Caco-2 (cell line): ENCODE measurements around the gene NBL1. TPM values are rescaled to one million over a fixed set of nuclear protein-coding genes. Genes with fewer than 3 reads are reported as not detected.

Experiments
- BruUV-seq: library from RNA; stranded (reverse); fragments of 400-500 nt; replicated peaks from 2 replicates; lab custom pipeline; 2021; lab: Mats Ljungman, UMichigan
- CTCF ChIA-PET: fragments of 300-600 bp; sonication (Branson Sonifier 250); formaldehyde crosslinking; loops from one replicate; lab custom pipeline; 2022; ENCODE audit warnings: antibody characterized with exemption; lab: Charles Lee
- POLR2A ChIA-PET: fragments of 300-600 bp; sonication (Branson Sonifier 250); formaldehyde crosslinking; loops from one replicate; lab custom pipeline; 2022; ENCODE audit warnings: antibody characterized with exemption; lab: Charles Lee
- DNase-seq, 2 experiments: peaks; one replicate each; pipeline versions ENCODE4 v3.0.0 to v3.0.0-alpha.2; 2020 to 2022
- H3K27me3 ChIP-seq: replicated peaks from 2 replicates; pipeline ENCODE4 v1.6.0; 2011; ENCODE audit warnings: low read length; ENCODE audit not compliant: control insufficient read depth, insufficient read depth
- H3K36me3 ChIP-seq: 2 replicates; pipeline ENCODE4 v1.5.1; 2011; ENCODE audit warnings: low read length; ENCODE audit not compliant: control insufficient read depth, insufficient read depth
- H3K4me1 ChIP-seq: fragments of 250-450 bp; sonication (Bioruptor Pico); 2 replicates; pipeline ENCODE4 v1.5.1; 2020; ENCODE audit warnings: mild to moderate bottlenecking
- H3K4me3 ChIP-seq: 2 replicates; pipeline ENCODE4 v1.5.1; 2011; ENCODE audit warnings: low read depth, mild to moderate bottlenecking, control low read depth, low read length
- H3K9me3 ChIP-seq: fragments of 250-450 bp; sonication (Bioruptor Pico); 2 replicates; pipeline ENCODE4 v1.5.1; 2020; ENCODE audit warnings: mild to moderate bottlenecking, moderate library complexity
- H3K27ac Mint-ChIP-seq: one replicate; pipeline ENCODE4 v1.8.0; 2022; ENCODE audit warnings: mixed read lengths; ENCODE audit not compliant: unreplicated experiment
- H3K27me3 Mint-ChIP-seq: one replicate; pipeline ENCODE4 v1.8.0; 2022; ENCODE audit warnings: mixed read lengths; ENCODE audit not compliant: insufficient read depth, unreplicated experiment
- H3K36me3 Mint-ChIP-seq: one replicate; pipeline ENCODE4 v1.8.0; 2022; ENCODE audit warnings: mild to moderate bottlenecking, mixed read lengths; ENCODE audit not compliant: insufficient read depth, unreplicated experiment
- H3K4me1 Mint-ChIP-seq: one replicate; pipeline ENCODE4 v1.8.0; 2022; ENCODE audit warnings: low read depth, mixed read lengths; ENCODE audit not compliant: unreplicated experiment
- H3K4me3 Mint-ChIP-seq: one replicate; pipeline ENCODE4 v1.8.0; 2022; ENCODE audit warnings: mild to moderate bottlenecking, moderate library complexity, mixed read lengths; ENCODE audit not compliant: unreplicated experiment
- H3K9me3 Mint-ChIP-seq: one replicate; pipeline ENCODE4 v1.8.0; 2022; ENCODE audit warnings: mixed read lengths; ENCODE audit not compliant: unreplicated experiment
- CTCF ChIP-seq, 2 experiments: fragments of 200-600 bp in 1 of 2; IDR thresholded peaks; 1 replicate in 1 of 2; 2 replicates in 1 of 2; pipeline versions ENCODE4 v1.5.1 to v1.8.0; 2011 to 2022; ENCODE audit warnings: antibody characterized with exemption in 1 of 2, control low read depth in 1 of 2, inconsistent platforms in 1 of 2, low read depth in 1 of 2, low read length in 1 of 2, mild to moderate bottlenecking in 1 of 2, moderate library complexity in 1 of 2; ENCODE audit not compliant: insufficient read depth in 1 of 2, severe bottlenecking in 1 of 2, unreplicated experiment in 1 of 2
- intact Hi-C: fragments of 100-400 bp; cut with micrococcal nuclease; formaldehyde crosslinking; loops from one replicate; pipeline ENCODE4 v1.10.0; 2022; ENCODE audit not compliant: unreplicated experiment
- total RNA-seq: library from RNA; stranded (reverse); gene quantifications from 2 replicates; pipeline ENCODE4 v1.2.3, GENCODE V29; 2022

Gene NBL1
- total RNA-seq, 1 experiment from 2014 or later = 24.0 TPM

GRCh38 chr1:19656134-19656779, 12.1 kb downstream of the NBL1 start:
- intact Hi-C loops = no loop called here
- ChIA-PET CTCF (no interaction called here), POLR2A (no interaction called here)
- H3K9me3 ChIP-seq = no peaks in the 10 kb centered on the region
- H3K36me3 ChIP-seq = no peaks in the 10 kb centered on the region
- BruUV-seq = no TSS peak
- H3K4me3 ChIP-seq = no peak overlapping the region
- H3K36me3 Mint-ChIP-seq = no peaks in the 10 kb centered on the region
- H3K27me3 ChIP-seq = no peaks in the 10 kb centered on the region
- H3K4me1 ChIP-seq = no peaks in the 10 kb centered on the region
- no peak for TF ChIP-seq CTCF (IDR thresholded peaks at IDR 0.05; ENCODE audit: insufficient read depth in 1 of 2, low read depth in 1 of 2, low read length in 1 of 2, severe bottlenecking in 1 of 2, unreplicated experiment in 1 of 2)
- no peak for DNase-seq
- H3K27ac Mint-ChIP-seq = no peak overlapping the region
- peaks cover 6% of the 10 kb centered on the region for H3K4me1 Mint-ChIP-seq
- no peak overlapping the region for H3K4me3 Mint-ChIP-seq
- no peaks in the 10 kb centered on the region for H3K9me3 Mint-ChIP-seq
- no peaks in the 10 kb centered on the region for H3K27me3 Mint-ChIP-seq

GRCh38 chr1:19656780-19657466, 12.8 kb downstream of the NBL1 start:
- no peak overlapping the region for H3K4me3 Mint-ChIP-seq
- POLR2A ChIA-PET = no interaction called here
- no peak overlapping the region for H3K27ac Mint-ChIP-seq
- CTCF ChIA-PET = interaction anchor here (0.6 kb wide), 1 partner anchor 98 kb away, joined by 3 read pairs; no protein-coding TSS in a partner anchor
- no TSS peak for BruUV-seq
- no peaks in the 10 kb centered on the region for H3K27me3 Mint-ChIP-seq
- intact Hi-C loops = no loop called here
- no peaks in the 10 kb centered on the region for H3K9me3 Mint-ChIP-seq
- Histone ChIP-seq H3K36me3 (no peaks in the 10 kb centered on the region), H3K27me3 (no peaks in the 10 kb centered on the region), H3K9me3 (no peaks in the 10 kb centered on the region), H3K4me3 (no peak overlapping the region), H3K4me1 (no peaks in the 10 kb centered on the region)
- no peaks in the 10 kb centered on the region for H3K36me3 Mint-ChIP-seq
- DNase-seq = no peak
- H3K4me1 Mint-ChIP-seq = peaks cover 6% of the 10 kb centered on the region
- no peak for TF ChIP-seq CTCF (IDR thresholded peaks at IDR 0.05; ENCODE audit: insufficient read depth in 1 of 2, low read depth in 1 of 2, low read length in 1 of 2, severe bottlenecking in 1 of 2, unreplicated experiment in 1 of 2)

DNA sequence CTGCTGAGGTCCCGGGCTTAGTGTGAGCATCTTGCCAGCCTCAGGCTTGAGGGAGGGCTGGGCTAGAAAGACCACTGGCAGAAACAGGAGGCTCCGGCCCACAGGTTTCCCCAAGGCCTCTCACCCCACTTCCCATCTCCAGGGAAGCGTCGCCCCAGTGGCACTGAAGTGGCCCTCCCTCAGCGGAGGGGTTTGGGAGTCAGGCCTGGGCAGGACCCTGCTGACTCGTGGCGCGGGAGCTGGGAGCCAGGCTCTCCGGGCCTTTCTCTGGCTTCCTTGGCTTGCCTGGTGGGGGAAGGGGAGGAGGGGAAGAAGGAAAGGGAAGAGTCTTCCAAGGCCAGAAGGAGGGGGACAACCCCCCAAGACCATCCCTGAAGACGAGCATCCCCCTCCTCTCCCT, 13.4 kb downstream of the NBL1 start:
- Histone ChIP-seq H3K4me1 (no peaks in the 10 kb centered on the region), H3K4me3 (no peak overlapping the region), H3K27me3 (no peaks in the 10 kb centered on the region), H3K36me3 (no peaks in the 10 kb centered on the region), H3K9me3 (no peaks in the 10 kb centered on the region)
- Mint-ChIP-seq H3K4me3 (no peak overlapping the region), H3K27me3 (no peaks in the 10 kb centered on the region), H3K9me3 (no peaks in the 10 kb centered on the region), H3K27ac (no peak overlapping the region), H3K4me1 (peaks cover 6% of the 10 kb centered on the region), H3K36me3 (no peaks in the 10 kb centered on the region)
- POLR2A ChIA-PET = no interaction called here
- CTCF ChIA-PET = interaction anchor here (0.6 kb wide), 1 partner anchor 98 kb away, joined by 3 read pairs; no protein-coding TSS in a partner anchor
- no peak for DNase-seq
- no peak for TF ChIP-seq CTCF (IDR thresholded peaks at IDR 0.05; ENCODE audit: insufficient read depth in 1 of 2, low read depth in 1 of 2, low read length in 1 of 2, severe bottlenecking in 1 of 2, unreplicated experiment in 1 of 2)
- TSS peak; percentile 81 for BruUV-seq
- intact Hi-C loops = no loop called here
